ENCODE results near the gene MAPK8IP3. TPM values are rescaled to one million over a fixed set of nuclear protein-coding genes. Genes with fewer than 3 reads are reported as not detected.

Gene MAPK8IP3
- total RNA-seq, 2 experiments from 2014 or later, result 290 to 297 TPM

- Mint-ChIP-seq H3K4me3 (no peak overlapping the region), H3K36me3 (ENCODE audit: low read depth) (peaks cover 55% of the 10 kb centered on the region), H3K27me3 (no peaks in the 10 kb centered on the region), H3K27ac (no peak overlapping the region), H3K4me1 (ENCODE audit: low read depth) (peaks cover 6% of the 10 kb centered on the region), H3K9me3 (no peaks in the 10 kb centered on the region)
- Histone ChIP-seq H3K4me3 (ENCODE audit: low read length) (no peak overlapping the region), H3K27me3 (ENCODE audit: control insufficient read depth in 1 of 2, insufficient read depth in 2 of 2, low read length in 2 of 2) (no peaks in the 10 kb centered on the region), H3K4me1 (ENCODE audit: insufficient read depth, low read length) (peaks cover 3% of the 10 kb centered on the region), H3K27ac (ENCODE audit: low read depth in 1 of 2, low read length in 2 of 2) (no peak overlapping the region), H3K9me3 (ENCODE audit: control insufficient read depth in 1 of 2, insufficient read depth in 1 of 2, low read length in 2 of 2) (peaks cover 0 to 5% of the 10 kb centered on the region in 2 experiments), H3K36me3 (ENCODE audit: insufficient read depth, low read length) (peaks cover 50% of the 10 kb centered on the region)
- DNase-seq (no peak), ATAC-seq (ENCODE audit: poor library complexity) (no peak)
- CTCF ChIA-PET, result no interaction called here
- POLR2A ChIA-PET, result interaction anchor here (1.5 kb wide), 1 partner anchor 28 kb away, joined by 3 read pairs; the partner anchor contains the start of genes NUBP2 and SPSB3
- no peak for TF ChIP-seq CTCF (IDR thresholded peaks at IDR 0.05)
- intact Hi-C loops (cut with DNase I, micrococcal nuclease), result no loop called here
Measured at GRCh38 chr16:1810536-1810935, 104.5 kb downstream of the MAPK8IP3 start.

GRCh38 chr16:1812732-1813163 lies 106.8 kb downstream of the MAPK8IP3 start:
- Mint-ChIP-seq H3K9me3 (no peaks in the 10 kb centered on the region), H3K27ac (no peak overlapping the region), H3K27me3 (no peaks in the 10 kb centered on the region), H3K4me1 (ENCODE audit: low read depth) (peaks cover 6% of the 10 kb centered on the region), H3K36me3 (ENCODE audit: low read depth) (peaks cover 42% of the 10 kb centered on the region), H3K4me3 (no peak overlapping the region)
- Histone ChIP-seq H3K9me3 (ENCODE audit: control insufficient read depth in 1 of 2, insufficient read depth in 1 of 2, low read length in 2 of 2) (no peaks in the 10 kb centered on the region), H3K27me3 (ENCODE audit: control insufficient read depth in 1 of 2, insufficient read depth in 2 of 2, low read length in 2 of 2) (no peaks in the 10 kb centered on the region), H3K4me3 (ENCODE audit: low read length) (no peak overlapping the region), H3K4me1 (ENCODE audit: insufficient read depth, low read length) (peaks cover 3% of the 10 kb centered on the region), H3K27ac (ENCODE audit: low read depth in 1 of 2, low read length in 2 of 2) (no peak overlapping the region), H3K36me3 (ENCODE audit: insufficient read depth, low read length) (peaks cover 59% of the 10 kb centered on the region)
- POLR2A ChIA-PET, result interaction anchor here (0.6 kb wide), 1 partner anchor 14 kb away, joined by 4 read pairs; no protein-coding TSS in a partner anchor
- CTCF ChIA-PET, result interaction anchor here (0.6 to 1.0 kb wide), 6 partner anchors 10 to 115 kb away, joined by 3 to 6 read pairs (median 3); partner anchors contain the start of genes EME2, FAHD1, HAGH and NUBP2
- intact Hi-C loops (cut with DNase I, micrococcal nuclease), result loop anchor here (1.0 to 2.0 kb wide), 2 partner anchors 116 to 117 kb away; no protein-coding TSS in a partner anchor
- DNase-seq (peak; percentile 27 to 76 (median 49)), ATAC-seq (ENCODE audit: poor library complexity) (peak; percentile 98)
- peak; percentile 58 for TF ChIP-seq CTCF (IDR thresholded peaks at IDR 0.05)

- H3K27ac Mint-ChIP-seq, result no peak overlapping the region
- no peaks in the 10 kb centered on the region for H3K27me3 Mint-ChIP-seq
- Histone ChIP-seq H3K4me3 (ENCODE audit: low read length) (no peak overlapping the region), H3K36me3 (ENCODE audit: insufficient read depth, low read length) (peaks cover 58% of the 10 kb centered on the region), H3K27ac (ENCODE audit: low read depth in 1 of 2, low read length in 2 of 2) (no peak overlapping the region), H3K9me3 (ENCODE audit: control insufficient read depth in 1 of 2, insufficient read depth in 1 of 2, low read length in 2 of 2) (no peaks in the 10 kb centered on the region), H3K27me3 (ENCODE audit: control insufficient read depth in 1 of 2, insufficient read depth in 2 of 2, low read length in 2 of 2) (no peaks in the 10 kb centered on the region), H3K4me1 (ENCODE audit: insufficient read depth, low read length) (peaks cover 3% of the 10 kb centered on the region)
- peaks cover 6% of the 10 kb centered on the region for H3K4me1 Mint-ChIP-seq (ENCODE audit: low read depth)
- no peaks in the 10 kb centered on the region for H3K9me3 Mint-ChIP-seq
- no peak overlapping the region for H3K4me3 Mint-ChIP-seq
- ChIA-PET CTCF (no interaction called here), POLR2A (no interaction called here)
- no peak for DNase-seq
- no peak for TF ChIP-seq CTCF (IDR thresholded peaks at IDR 0.05)
- ATAC-seq (ENCODE audit: poor library complexity), result no peak
- H3K36me3 Mint-ChIP-seq (ENCODE audit: low read depth), result peaks cover 38% of the 10 kb centered on the region
- intact Hi-C loops (cut with DNase I, micrococcal nuclease), result no loop called here
Measured at GRCh38 chr16:1815461-1815860, 109.5 kb downstream of the MAPK8IP3 start.
